GM21786 (cell line): ENCODE results near the gene NISCH.

Source experiments
- ATAC-seq: cut with Tn5 transposase; IDR thresholded peaks from one replicate; pipeline ENCODE4 v1.9.1; 2021; ENCODE audit not compliant: unreplicated experiment

NISCH gene

GRCh38 chr3:52470920-52471319, 15.5 kb downstream of the NISCH start:
- no peak for ATAC-seq

GRCh38 chr3:52471371-52472238, 16.2 kb downstream of the NISCH start:
- no peak for ATAC-seq

GRCh38 chr3:52472239-52473000, 17.0 kb downstream of the NISCH start:
- no peak for ATAC-seq

- ATAC-seq = no peak
Measured at GRCh38 chr3:52473026-52473425, 17.6 kb downstream of the NISCH start.

- no peak for ATAC-seq
Measured at GRCh38 chr3:52477076-52477795, 21.8 kb downstream of the NISCH start.

GRCh38 chr3:52477796-52478095, 22.3 kb downstream of the NISCH start:
- ATAC-seq = no peak

GRCh38 chr3:52479037-52479876, 23.9 kb downstream of the NISCH start:
- no peak for ATAC-seq

GRCh38 chr3:52479877-52480575, 24.6 kb downstream of the NISCH start:
- no peak for ATAC-seq

- ATAC-seq = no peak
Measured at GRCh38 chr3:52480768-52481715, 25.6 kb downstream of the NISCH start.

- no peak for ATAC-seq
Measured at GRCh38 chr3:52481819-52482521, 26.6 kb downstream of the NISCH start.

- ATAC-seq = no peak
Measured at GRCh38 chr3:52483081-52483480, 27.7 kb downstream of the NISCH start.

- ATAC-seq = no peak
Measured at GRCh38 chr3:52483577-52484381, 28.4 kb downstream of the NISCH start.

GRCh38 chr3:52484680-52485461, 29.5 kb downstream of the NISCH start:
- ATAC-seq = no peak

GRCh38 chr3:52487050-52487787, 31.8 kb downstream of the NISCH start:
- ATAC-seq = no peak

- ATAC-seq = no peak
Measured at GRCh38 chr3:52487788-52488691, 32.6 kb downstream of the NISCH start.
